ENCODE results near the gene ACOT2. TPM values are rescaled to one million over a fixed set of nuclear protein-coding genes. Genes with fewer than 3 reads are reported as not detected.
"Not testable (repeated sequence)": the region's sequence is repeated elsewhere in the genome, so short reads cannot be mapped to it uniquely, and the experiment has no call there.

Gene ACOT2
- 10 to 100 TPM; 13.3 to 13.4 TPM for total RNA-seq

GRCh38 chr14:73569185-73569958 is at the start of gene ACOT2:
TSS of gene ACOT2 (plus strand) at chr14:73569213. CDS start at chr14:73569241, 28 bp downstream.
- ChIA-PET CTCF (interaction anchor here (0.6 to 4.8 kb wide), 26 partner anchors 8 to 382 kb away, joined by 3 to 52 read pairs (median 4); partner anchors contain the start of genes ACOT4, ACOT6, DNAL1 and RIOX1), POLR2A (interaction anchor here (0.6 to 4.5 kb wide), 32 partner anchors 8 to 905 kb away, joined by 3 to 44 read pairs (median 4); partner anchors contain the start of genes ACOT4, ACOT6, NUMB and PTGR2)
- peaks cover 41% of the 10 kb centered on the region for H3K4me1 Mint-ChIP-seq
- peak within 1 kb of the TSS; percentile 85 for H3K4me3 Mint-ChIP-seq
- not testable (repeated sequence) for H3K27me3 Mint-ChIP-seq, H3K9me3 Mint-ChIP-seq
- DNase-seq: peak; percentile 77
- peak within 1 kb of the TSS; percentile 91 for H3K27ac Mint-ChIP-seq
- H3K36me3 Mint-ChIP-seq (ENCODE audit: low read depth): peaks cover 31% of the 10 kb centered on the region

- H3K36me3 Mint-ChIP-seq (ENCODE audit: low read depth): no peaks in the 10 kb centered on the region
- H3K4me1 Mint-ChIP-seq: no peaks in the 10 kb centered on the region
- H3K27ac Mint-ChIP-seq: no peak overlapping the region
- H3K4me3 Mint-ChIP-seq: no peak overlapping the region
- DNase-seq: no peak
- H3K9me3 Mint-ChIP-seq: no peaks in the 10 kb centered on the region
- CTCF ChIA-PET: interaction anchor here (1.5 kb wide), 1 partner anchor 47 kb away, joined by 3 read pairs; the partner anchor contains the start of gene ACOT2
- POLR2A ChIA-PET: interaction anchor here (1.7 kb wide), 1 partner anchor 31 kb away, joined by 4 read pairs; the partner anchor contains the start of gene RIOX1
- H3K27me3 Mint-ChIP-seq: peaks cover 1% of the 10 kb centered on the region
Measured at GRCh38 chr14:73521229-73521628, 47.8 kb upstream of the ACOT2 start.

- Mint-ChIP-seq H3K9me3 (no peaks in the 10 kb centered on the region), H3K4me3 (no peak overlapping the region), H3K4me1 (no peaks in the 10 kb centered on the region), H3K36me3 (ENCODE audit: low read depth) (no peaks in the 10 kb centered on the region), H3K27me3 (peaks cover 1% of the 10 kb centered on the region), H3K27ac (no peak overlapping the region)
- POLR2A ChIA-PET: no interaction called here
- no peak for DNase-seq
- CTCF ChIA-PET: interaction anchor here (1.0 kb wide), 1 partner anchor 16 kb away, joined by 3 read pairs; no protein-coding TSS in a partner anchor
Measured at GRCh38 chr14:73524493-73524892, 44.5 kb upstream of the ACOT2 start.

GRCh38 chr14:73526036-73526984 is 42.7 kb upstream of the ACOT2 start:
- DNase-seq: no peak
- Mint-ChIP-seq H3K9me3 (no peaks in the 10 kb centered on the region), H3K36me3 (ENCODE audit: low read depth) (no peaks in the 10 kb centered on the region), H3K27me3 (peaks cover 1% of the 10 kb centered on the region), H3K4me3 (no peak overlapping the region), H3K4me1 (no peaks in the 10 kb centered on the region), H3K27ac (no peak overlapping the region)
- CTCF ChIA-PET: interaction anchor here (0.7 to 1.6 kb wide), 2 partner anchors 18 to 44 kb away, joined by 4 to 6 read pairs; no protein-coding TSS in a partner anchor
- POLR2A ChIA-PET: interaction anchor here (1.7 kb wide), 1 partner anchor 43 kb away, joined by 4 read pairs; the partner anchor contains the start of gene ACOT2

GRCh38 chr14:73529356-73529755 is 39.7 kb upstream of the ACOT2 start:
- POLR2A ChIA-PET, H3K27ac Mint-ChIP-seq: not testable (repeated sequence)

GRCh38 chr14:73531971-73532370 is 37.0 kb upstream of the ACOT2 start:
- POLR2A ChIA-PET; H3K9me3 Mint-ChIP-seq; CTCF ChIA-PET; H3K27ac Mint-ChIP-seq; H3K36me3 Mint-ChIP-seq (ENCODE audit: low read depth); H3K4me1 Mint-ChIP-seq; H3K4me3 Mint-ChIP-seq; DNase-seq; H3K27me3 Mint-ChIP-seq: not testable (repeated sequence)

More at GRCh38 chr14:73529356-73529755, 39.7 kb upstream of the ACOT2 start:
- H3K27me3 Mint-ChIP-seq; H3K4me1 Mint-ChIP-seq; H3K36me3 Mint-ChIP-seq (ENCODE audit: low read depth); H3K4me3 Mint-ChIP-seq; H3K9me3 Mint-ChIP-seq; CTCF ChIA-PET; DNase-seq: not testable (repeated sequence)

- POLR2A ChIA-PET: not testable (repeated sequence)
Measured at GRCh38 chr14:73537244-73538045, 31.6 kb upstream of the ACOT2 start.

GRCh38 chr14:73539017-73539416 is 30.0 kb upstream of the ACOT2 start:
- DNase-seq; H3K27ac Mint-ChIP-seq; H3K36me3 Mint-ChIP-seq (ENCODE audit: low read depth); POLR2A ChIA-PET; H3K9me3 Mint-ChIP-seq; H3K4me1 Mint-ChIP-seq; H3K4me3 Mint-ChIP-seq; H3K27me3 Mint-ChIP-seq: not testable (repeated sequence)
- CTCF ChIA-PET: interaction anchor here (0.9 kb wide), 2 partner anchors 29 to 30 kb away, joined by 4 to 5 read pairs; partner anchors contain the start of gene ACOT2

More at GRCh38 chr14:73537244-73538045, 31.6 kb upstream of the ACOT2 start:
- DNase-seq; H3K27ac Mint-ChIP-seq; H3K4me3 Mint-ChIP-seq; H3K36me3 Mint-ChIP-seq (ENCODE audit: low read depth); H3K9me3 Mint-ChIP-seq; H3K27me3 Mint-ChIP-seq; H3K4me1 Mint-ChIP-seq: not testable (repeated sequence)
- CTCF ChIA-PET: interaction anchor here (1.0 kb wide), 1 partner anchor 175 kb away, joined by 4 read pairs; no protein-coding TSS in a partner anchor

GRCh38 chr14:73542961-73543360 is 26.1 kb upstream of the ACOT2 start:
- DNase-seq; POLR2A ChIA-PET; H3K27ac Mint-ChIP-seq; H3K4me1 Mint-ChIP-seq; H3K27me3 Mint-ChIP-seq; H3K4me3 Mint-ChIP-seq; H3K9me3 Mint-ChIP-seq; H3K36me3 Mint-ChIP-seq (ENCODE audit: low read depth): not testable (repeated sequence)
- CTCF ChIA-PET: interaction anchor here (0.7 kb wide), 1 partner anchor 18 kb away, joined by 4 read pairs; no protein-coding TSS in a partner anchor

- CTCF ChIA-PET; DNase-seq; H3K9me3 Mint-ChIP-seq; H3K36me3 Mint-ChIP-seq (ENCODE audit: low read depth); H3K4me1 Mint-ChIP-seq; H3K4me3 Mint-ChIP-seq; POLR2A ChIA-PET; H3K27me3 Mint-ChIP-seq; H3K27ac Mint-ChIP-seq: not testable (repeated sequence)
Measured at GRCh38 chr14:73545353-73545752, 23.7 kb upstream of the ACOT2 start.

GRCh38 chr14:73549097-73549496 is 19.9 kb upstream of the ACOT2 start:
- H3K4me3 Mint-ChIP-seq; CTCF ChIA-PET; H3K36me3 Mint-ChIP-seq (ENCODE audit: low read depth); H3K4me1 Mint-ChIP-seq; DNase-seq; H3K9me3 Mint-ChIP-seq; POLR2A ChIA-PET; H3K27me3 Mint-ChIP-seq; H3K27ac Mint-ChIP-seq: not testable (repeated sequence)

- H3K4me1 Mint-ChIP-seq; H3K36me3 Mint-ChIP-seq (ENCODE audit: low read depth); H3K27me3 Mint-ChIP-seq; DNase-seq; H3K4me3 Mint-ChIP-seq; H3K9me3 Mint-ChIP-seq; POLR2A ChIA-PET; H3K27ac Mint-ChIP-seq; CTCF ChIA-PET: not testable (repeated sequence)
Measured at GRCh38 chr14:73549889-73550524, 19.0 kb upstream of the ACOT2 start.
